ENCODE measurements around the gene SCUBE3.

DNA sequence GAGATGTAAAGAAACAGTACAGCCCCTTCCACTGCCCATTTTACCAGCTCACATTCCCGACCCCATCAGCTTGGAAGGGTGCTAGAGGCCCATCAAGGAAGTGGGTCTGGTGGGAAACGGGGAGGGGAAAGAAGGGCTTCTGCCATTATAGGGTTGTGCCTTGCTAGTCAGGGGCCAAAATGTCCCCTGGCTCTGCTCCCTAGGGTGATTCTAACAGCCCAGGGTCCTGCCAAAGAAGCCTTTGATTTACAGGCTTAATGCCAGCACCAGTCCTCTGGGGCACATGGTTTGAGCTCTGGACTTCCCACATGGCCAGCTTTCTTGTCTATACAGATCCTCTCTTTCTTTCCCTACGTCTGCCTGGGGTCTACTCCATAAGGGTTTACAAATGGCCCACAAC is 35.2 kb downstream of the SCUBE3 start:
- TF ChIP-seq CTCF (IDR thresholded peaks at IDR 0.05; ENCODE audit: poor library complexity, severe bottlenecking): no peak
- TF ChIP-seq MXI1 (conservative IDR thresholded peaks at IDR 0.05; ENCODE audit: poor library complexity, severe bottlenecking): no peak
- TF ChIP-seq EZH2 (IDR thresholded peaks at IDR 0.05; ENCODE audit: borderline replicate concordance, insufficient read depth, low read length, poor library complexity, severe bottlenecking): no peak
